Measurements from ENCODE around the gene MRGPRX2.

MRGPRX2 gene

GRCh38 chr11:19073454-19074415, 13.2 kb upstream of the MRGPRX2 start:
- DNase-seq, result no peak

DNA sequence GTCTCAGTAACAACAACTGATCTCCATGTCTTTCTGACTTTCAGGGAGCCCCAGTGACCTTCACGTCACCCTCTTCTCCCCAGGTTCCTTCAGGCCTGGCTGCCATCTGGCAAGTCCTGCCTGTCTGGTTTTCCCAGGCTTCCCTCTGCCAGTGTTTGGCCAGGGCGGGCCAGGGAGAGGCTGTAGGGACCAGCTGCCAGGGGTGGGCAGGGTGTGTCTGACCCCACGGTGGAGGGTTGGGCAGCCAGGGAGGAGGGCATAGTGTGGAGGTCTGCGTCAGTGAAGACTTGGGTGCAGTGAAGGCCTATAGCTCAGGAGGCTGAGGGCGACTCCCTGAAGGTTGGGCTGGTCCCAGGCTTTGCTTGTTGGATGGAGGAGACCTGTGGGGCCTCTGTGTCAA, 11.9 kb upstream of the MRGPRX2 start:
- no peak for DNase-seq

- peak; percentile 61 for DNase-seq
These were observed 10.7 kb upstream of the MRGPRX2 start for GRCh38 chr11:19071255-19071654.

DNA sequence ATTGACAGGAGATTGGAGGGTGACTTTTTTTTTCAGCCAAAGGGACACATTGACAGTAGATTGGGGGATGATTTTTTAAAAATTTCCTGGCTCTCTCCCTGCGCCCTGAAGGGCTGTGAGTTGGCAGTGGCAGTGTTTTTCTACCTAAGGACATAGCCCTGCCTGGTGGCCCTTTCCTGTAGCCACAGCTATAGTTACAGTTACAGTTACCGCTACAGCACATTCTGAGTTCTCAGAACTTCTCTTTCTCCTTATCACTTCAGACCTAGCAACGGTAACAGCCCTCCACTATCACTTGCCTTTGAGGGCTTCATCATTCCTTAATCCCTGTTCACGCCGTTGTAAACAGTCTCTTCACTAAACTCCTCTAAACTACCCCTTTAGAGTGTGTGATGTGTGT, 684 bp downstream of the MRGPRX2 start:
- DNase-seq, result no peak

- DNase-seq, result no peak
These were observed 4.6 kb downstream of the MRGPRX2 start for GRCh38 chr11:19055905-19056304.

DNA sequence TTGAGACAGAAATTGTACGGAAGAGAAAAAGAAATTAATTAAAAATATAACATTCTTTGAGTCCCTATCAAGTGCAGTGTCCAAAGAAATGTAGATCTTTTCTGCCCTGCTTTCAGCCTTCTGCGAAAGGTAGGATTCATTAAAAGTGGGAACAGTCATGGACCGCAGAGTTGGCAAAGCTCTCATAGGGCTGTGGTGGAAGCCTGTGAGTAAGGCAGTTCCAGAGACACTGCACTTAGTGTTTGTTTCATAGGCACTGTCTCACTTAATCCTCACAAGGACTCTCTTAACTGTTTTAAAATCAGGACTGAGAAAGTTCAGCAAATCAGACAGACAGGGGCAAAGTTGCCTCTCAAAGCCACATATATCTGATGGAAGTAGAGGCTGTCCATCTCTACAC, 5.5 kb downstream of the MRGPRX2 start:
- no peak for DNase-seq

GRCh38 chr11:19053909-19054308, 6.6 kb downstream of the MRGPRX2 start:
- DNase-seq, result no peak

DNA sequence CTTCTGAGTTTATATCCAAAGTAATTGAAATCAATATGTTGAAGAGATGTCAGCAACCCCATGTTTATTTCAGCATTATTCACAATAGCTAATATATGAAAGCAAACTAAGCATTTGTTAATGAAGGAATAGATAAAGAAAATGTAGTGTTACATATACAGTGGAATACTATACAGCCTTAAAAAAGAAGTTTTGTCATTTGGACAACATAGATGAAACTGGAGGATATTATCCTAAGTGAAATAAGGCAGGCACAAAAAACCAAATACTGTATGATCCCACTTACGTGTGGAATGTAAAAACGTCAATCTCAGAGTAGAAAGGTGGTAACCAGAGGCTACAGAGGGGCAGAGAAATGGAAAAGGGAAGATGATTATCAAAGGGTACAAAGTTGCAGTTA, 10.2 kb downstream of the MRGPRX2 start:
- no peak for DNase-seq

- DNase-seq, result no peak
These were observed 11.2 kb downstream of the MRGPRX2 start for GRCh38 chr11:19049351-19049750.

- no peak for DNase-seq
These were observed 20.5 kb downstream of the MRGPRX2 start for GRCh38 chr11:19040051-19040450.

DNA sequence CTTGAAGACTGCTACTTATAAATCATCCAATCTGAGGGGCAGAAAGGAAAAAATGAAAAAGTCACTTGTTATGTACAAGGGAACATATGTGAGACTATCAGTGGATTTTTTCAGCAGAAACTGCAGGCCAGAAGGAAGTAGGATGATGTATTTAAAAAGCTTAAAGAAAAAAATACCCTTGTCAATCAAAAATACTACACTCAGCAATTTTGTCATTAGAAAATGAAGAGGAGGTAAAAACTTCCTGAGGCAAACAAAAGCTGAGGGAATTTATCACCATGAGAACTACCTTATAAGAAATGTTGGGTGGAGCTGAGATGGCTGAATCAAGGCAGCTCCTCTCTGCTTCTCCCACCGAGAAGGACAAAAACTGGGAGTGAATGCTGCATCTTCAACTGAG, 21.1 kb downstream of the MRGPRX2 start:
- no peak for DNase-seq

- DNase-seq, result no peak
These were observed 27.5 kb downstream of the MRGPRX2 start for GRCh38 chr11:19032990-19033389.

GRCh38 chr11:19027829-19028595, 32.5 kb downstream of the MRGPRX2 start:
- no peak for DNase-seq

DNA sequence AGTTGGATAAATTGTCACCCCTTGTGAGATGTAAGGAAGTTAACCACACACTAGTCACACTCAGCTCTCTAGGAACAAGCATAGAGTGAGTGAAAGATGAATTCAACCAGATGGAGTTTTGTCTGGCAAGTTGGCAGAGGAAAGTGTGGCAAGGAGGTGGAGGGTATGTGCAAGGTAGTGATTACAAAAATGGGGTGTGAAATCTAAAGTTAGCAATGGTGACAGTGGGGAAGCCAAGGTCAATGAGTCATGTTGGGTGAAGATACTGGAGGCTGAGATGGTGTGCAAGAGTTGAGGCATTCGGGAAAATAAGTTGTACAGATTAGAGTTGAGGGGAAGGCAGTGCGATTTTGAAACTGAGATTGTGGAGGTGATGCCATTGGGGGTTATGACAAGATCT, 33.7 kb downstream of the MRGPRX2 start:
- DNase-seq, result no peak

GRCh38 chr11:19025481-19026406, 34.8 kb downstream of the MRGPRX2 start:
- no peak for DNase-seq

- no peak for DNase-seq
These were observed 39.7 kb downstream of the MRGPRX2 start for GRCh38 chr11:19020831-19021230.

DNA sequence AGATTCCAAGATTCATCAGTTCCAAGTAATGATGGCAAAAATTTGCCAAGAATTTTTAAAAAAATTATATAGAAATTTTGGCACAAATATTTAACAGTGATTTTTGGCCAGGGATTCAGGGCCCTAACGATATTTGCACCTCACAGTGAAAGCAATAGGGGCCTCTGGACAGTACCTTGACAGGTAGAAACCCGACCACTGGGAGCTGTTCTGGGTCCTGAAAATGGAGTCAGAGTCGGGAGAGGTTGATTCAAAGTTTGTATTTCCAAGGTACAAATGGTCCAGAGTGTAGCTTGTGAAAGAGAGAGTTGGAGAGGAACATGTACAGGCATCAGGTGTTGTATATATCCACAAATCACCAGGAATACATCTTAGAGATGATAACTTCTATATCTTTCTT, 41.6 kb downstream of the MRGPRX2 start:
- DNase-seq, result no peak

GRCh38 chr11:19013181-19013857, 47.2 kb downstream of the MRGPRX2 start:
- DNase-seq, result no peak

DNA sequence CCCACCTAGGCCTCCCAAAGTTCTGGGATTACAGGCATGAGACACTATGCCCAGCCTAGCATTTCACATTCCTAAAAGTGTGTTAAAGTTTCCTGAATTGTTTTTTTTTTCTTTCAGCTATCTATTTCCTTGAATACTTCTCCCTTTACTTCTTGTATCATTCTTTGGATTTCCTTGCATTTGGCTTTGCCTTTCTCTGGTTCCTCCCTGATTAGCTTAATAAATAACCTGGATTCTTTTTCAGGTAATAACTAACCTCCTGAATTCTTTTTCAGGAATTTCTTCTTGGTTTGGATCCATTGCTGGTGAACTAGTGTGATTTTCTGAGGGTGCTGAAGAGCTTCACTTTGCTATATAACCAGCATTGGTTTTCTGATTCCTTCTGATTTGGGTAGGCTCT, 47.9 kb downstream of the MRGPRX2 start:
- no peak for DNase-seq
